Activated CD4-positive, alpha-beta T cell treated with anti-CD3 and anti-CD28 coated beads, Interleukin-2, amount 50 U/mL, for 24 hours (primary cell): ENCODE data around the gene PI4KB.

Experiments used
- DNase-seq, 2 donors: peaks; one replicate each; pipeline ENCODE4 v3.0.0-alpha.2; 2020; ENCODE audit warnings: low read depth in 1 of 2, low spot score in 1 of 2

The PI4KB gene

DNA sequence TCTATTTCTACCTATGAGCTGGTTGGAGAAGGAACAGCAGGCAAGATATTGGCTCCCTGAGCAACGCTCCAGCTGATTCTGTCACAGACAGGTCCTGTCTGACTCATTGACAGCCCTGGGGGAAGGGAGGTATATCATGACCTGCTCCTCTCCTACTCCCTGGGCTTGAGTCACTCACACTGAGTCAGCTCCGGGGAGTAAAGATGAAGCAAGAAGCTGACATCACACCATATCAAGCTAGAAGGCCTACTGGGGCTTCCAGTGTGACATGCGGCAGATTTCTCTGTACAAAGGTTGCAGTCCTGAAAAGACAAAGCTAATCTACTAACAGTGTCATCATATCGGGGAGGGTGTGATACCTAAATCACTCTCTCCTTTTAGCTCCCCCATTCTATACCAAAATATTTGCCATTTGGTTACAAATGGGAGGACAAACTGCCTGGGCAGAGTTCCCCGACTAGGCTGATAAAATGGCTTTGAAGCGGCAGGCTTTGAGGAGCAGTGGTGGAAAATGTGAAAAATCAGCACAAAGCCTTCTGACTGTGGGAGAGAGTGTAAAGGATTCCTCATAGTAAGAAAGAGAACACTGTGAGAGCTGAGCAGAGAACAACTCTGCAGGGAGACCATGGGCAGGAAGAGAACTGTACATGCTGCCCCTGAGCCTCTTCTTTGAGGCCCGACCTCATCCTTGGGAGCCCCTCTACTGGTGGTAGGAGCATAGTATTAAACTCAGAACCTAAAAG lies 15.5 kb downstream of the PI4KB start:
- DNase-seq: peak; percentile 40 to 90

DNA sequence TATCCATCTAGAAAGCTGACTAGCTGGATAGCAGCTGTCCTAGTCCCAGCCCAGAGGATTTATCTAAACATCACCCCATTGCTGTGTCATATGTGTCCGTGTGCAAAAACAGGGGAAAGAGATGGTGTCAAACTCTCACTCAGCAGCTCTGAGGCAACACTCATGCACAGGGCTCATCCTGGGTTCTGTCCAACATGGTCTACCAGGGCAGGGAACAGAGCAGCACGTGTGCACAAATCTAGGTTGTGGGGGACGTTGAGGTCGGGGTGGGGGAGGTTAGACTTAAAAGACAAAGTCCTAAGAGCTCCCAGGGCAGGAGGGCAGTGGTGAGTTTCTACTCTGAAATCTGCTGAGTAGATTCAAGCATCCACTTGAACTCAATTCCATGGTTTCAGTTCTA lies 16.2 kb downstream of the PI4KB start:
- no peak for DNase-seq

DNA sequence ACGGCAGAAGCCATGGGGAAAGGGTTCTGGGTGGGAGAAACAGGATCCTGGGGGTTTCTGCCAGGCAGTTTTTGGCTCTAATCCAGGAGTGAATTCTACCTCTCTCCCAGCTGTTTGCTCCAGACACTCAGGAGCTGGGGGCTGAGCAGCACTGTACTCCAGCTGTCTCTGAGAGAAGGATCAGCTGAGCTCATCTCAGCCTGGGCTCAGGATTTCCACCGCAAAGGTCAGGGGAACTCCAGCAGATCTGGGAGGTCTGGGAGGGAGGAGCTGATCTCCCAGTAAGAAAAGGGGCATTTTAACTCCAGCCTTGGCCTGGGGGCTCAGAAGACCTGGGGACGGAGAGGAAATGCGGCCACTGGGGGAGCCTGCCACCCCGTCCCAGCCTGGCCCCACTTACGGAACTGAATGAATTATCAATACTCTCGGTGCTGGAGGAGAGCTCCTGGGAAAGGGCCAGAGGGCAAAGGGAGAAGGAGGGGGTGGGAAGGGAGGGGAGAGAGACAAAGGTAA lies 17.3 kb downstream of the PI4KB start:
- no peak for DNase-seq

DNA sequence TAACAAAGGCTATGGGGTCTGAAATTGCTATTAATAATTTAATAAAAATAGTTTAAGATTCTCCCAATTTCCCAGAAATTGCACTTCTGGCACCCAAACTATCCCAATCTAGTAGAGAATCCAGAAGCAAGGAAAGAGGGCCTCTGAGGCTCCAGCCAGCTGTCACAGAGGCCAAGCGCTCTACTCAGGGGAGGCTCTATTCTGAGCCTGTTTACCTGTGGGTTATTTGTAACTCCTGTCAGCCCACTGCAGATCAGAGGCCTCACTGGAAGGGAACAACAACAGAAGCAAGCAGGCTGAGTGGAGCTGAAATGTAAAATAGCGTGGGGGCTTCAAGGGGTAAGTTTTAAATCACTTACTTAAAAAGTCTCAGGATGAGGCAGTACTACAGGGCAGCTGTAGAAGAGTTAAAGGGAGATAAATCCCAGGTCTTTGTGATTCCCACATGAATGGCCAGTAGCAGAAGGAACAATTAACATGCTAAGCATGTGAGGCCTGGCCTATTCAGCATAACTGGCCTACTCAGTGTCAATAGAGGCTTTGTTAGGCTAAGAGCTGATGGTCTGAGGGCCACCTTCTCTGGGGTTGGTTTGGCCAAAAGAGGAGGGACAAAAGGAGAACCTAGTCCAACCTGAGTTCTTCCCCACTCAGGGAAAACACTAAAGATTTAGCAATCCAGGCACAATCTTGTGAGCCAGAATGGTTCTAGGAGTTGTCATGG lies 32.3 kb downstream of the PI4KB start:
- no peak for DNase-seq

DNA sequence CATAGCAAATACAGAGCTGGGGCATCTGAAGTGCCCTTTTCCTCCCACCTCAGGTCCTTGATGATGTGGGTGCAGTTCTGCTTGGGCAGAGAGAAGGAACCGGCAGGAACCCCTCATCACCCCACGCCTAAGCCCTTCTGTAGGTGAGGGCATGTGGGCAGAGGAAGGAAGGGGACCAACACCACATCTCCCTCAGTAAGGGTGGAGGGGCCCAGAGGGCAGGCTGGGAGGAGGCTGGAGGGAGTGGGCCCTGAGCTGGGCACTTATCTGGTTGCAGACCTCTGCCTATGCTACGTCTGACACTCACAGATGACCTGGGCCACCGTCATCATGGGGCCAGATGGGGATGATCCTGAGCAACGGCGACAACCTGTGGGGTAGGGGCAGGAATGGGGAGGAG lies 34.1 kb downstream of the PI4KB start:
- DNase-seq: no peak

DNA sequence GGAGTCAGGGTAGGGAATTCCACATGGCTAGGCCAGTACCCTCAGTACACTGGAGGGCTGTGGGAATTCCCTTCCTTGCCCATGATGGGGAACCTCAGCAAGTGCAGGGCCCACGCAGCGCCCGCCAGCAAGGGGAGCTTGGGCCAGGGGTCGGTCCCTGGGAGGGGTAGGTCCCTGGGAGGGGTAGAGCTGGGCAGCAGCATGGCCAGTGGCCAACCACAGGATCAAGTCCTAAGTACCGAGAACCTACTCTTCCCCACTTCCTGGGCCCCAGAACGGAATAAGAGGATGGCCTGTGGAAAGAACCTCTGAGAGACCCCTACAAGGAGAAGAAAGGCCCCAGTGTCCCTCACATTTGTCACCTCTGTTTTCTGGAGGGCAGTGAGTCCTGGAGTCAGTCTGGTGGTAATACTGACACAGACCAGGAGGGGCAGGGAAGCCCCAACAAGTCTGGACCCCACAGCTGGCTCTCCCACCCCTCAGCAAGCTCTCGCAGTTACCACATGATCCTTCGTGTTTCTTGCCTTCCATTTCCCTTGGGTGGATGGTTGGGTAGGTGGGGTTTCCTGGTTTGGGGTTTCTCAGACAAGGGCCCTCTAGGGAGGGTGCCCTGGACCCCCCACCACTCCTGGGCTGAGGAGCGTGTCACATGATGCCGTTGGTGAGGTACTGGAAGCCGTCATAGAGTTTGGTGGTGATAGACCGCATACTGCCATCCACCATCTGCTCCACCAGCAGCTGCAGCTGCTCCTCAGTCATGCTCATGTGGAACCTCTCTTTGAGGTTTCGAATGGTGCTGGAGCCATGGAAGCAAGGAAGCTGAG lies 34.8 kb downstream of the PI4KB start:
- DNase-seq: no peak

DNA sequence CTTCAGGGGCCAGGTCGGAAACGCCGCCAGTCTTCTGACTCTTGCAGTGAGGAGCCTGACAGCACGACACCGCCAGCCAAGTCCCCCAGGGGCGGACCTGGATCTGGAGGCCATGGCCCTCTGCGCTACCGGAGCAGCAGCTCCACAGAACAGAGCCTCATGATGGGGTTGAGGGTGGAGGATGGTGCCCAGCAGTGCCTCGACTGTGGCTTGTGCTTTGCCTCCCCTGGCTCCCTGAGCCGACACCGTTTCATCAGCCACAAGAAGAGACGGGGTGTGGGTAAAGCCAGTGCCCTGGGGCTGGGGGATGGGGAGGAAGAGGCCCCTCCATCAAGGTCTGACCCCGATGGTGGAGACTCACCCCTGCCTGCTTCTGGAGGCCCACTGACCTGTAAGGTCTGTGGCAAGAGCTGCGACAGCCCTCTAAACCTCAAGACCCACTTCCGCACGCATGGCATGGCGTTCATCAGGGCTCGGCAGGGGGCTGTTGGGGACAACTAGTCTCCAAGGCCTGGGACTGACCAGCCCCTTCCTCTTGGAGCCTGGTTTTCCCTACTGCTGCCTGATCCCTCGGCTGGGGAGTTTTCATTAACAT lies 36.4 kb downstream of the PI4KB start:
- no peak for DNase-seq

DNA sequence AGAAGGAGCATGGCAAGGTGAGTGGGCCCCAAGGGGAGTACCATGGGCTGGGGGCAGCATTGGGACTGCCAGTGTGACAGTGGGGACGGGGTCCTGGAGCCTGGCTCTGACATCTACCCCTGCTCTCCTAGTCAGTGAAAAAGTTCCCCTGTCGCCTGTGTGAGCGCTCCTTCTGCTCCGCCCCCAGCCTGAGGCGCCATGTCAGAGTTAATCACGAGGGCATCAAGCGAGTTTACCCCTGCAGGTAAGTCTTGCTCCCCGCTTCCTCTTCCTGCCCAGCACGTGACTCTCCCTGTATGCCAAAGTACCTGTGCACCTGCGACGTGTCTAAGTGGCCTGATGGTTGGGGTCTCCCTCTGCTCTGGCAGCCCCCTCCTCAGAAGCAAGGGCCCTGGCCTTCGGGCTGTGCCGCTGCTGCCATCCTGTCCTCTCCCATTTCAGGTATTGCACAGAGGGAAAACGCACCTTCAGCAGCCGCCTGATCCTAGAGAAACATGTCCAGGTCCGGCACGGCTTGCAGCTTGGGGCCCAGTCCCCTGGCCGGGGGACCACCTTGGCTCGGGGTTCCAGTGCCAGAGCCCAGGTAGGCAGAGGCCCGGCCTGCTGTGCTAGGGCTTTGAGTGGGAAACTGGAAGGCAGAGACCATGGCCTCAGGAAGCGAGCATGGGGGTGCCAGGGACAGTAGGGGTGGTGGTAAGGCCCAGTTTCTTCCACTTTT lies 37.1 kb downstream of the PI4KB start:
- DNase-seq: no peak

DNA sequence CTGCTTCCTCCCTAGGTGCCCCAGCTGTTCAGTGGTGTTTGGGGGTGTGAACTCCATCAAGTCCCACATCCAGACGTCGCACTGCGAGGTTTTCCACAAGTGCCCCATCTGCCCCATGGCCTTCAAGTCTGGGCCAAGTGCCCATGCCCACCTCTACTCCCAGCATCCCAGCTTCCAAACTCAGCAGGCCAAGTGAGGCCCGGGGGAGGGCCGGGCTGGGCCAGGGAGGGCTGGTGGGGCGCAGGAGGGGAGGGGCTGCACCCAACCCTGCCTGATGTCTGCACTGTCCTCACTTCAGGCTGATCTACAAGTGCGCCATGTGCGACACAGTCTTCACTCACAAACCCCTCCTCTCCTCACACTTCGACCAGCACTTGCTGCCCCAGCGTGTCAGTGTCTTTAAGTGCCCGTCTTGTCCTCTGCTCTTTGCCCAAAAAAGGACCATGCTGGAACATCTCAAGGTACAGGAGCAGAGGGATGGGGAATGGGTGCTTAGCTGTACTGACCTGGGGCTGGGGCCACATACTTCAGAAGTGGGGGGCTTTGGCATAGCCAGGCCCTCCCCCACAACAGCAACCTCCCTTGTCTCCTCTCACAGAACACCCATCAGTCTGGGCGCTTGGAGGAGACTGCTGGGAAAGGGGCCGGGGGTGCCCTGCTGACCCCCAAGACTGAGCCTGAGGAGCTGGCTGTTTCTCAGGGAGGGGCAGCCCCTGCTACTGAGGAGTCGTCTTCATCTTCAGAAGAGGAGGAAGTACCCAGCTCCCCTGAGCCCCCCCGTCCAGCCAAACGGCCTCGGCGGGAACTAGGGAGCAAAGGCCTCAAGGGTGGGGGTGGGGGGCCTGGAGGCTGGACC lies 37.9 kb downstream of the PI4KB start:
- no peak for DNase-seq

DNA sequence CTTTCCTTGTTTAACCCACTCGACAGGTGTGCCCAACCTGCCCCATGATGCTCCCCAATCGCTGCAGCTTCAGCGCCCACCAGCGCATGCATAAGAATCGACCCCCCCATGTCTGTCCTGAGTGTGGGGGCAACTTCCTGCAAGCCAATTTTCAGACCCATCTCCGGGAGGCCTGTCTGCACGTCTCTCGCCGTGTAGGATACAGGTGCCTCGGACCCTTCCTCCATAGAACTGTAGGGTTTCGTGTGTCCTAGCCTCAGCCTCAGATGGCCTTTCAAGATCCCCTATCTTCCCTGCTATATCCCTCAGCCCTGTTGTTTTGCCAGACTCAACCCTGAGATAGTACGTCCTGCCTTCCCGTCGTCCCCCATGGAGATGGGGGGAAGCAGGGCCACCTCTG lies 38.7 kb downstream of the PI4KB start:
- no peak for DNase-seq

DNA sequence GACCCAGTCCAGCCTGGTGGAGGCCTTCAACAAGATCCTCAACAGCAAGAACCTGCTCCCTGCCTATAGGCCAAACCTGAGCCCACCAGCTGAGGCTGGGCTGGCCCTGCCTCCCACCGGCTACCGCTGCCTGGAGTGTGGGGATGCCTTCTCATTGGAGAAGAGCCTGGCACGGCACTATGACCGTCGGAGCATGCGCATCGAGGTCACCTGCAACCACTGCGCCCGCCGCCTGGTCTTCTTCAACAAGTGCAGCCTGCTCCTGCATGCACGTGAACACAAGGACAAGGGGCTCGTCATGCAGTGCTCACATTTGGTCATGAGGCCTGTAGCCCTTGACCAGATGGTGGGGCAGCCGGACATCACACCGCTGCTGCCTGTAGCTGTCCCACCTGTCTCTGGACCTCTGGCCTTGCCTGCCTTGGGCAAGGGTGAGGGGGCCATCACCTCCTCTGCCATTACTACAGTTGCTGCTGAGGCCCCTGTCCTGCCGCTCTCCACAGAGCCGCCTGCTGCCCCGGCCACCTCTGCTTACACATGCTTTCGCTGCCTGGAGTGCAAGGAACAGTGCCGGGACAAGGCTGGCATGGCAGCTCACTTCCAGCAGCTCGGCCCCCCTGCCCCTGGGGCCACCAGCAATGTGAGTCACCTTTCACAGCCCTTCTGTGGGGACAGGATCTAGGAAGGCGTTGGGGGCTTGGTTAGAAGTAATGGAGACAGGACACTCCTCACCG lies 39.3 kb downstream of the PI4KB start:
- no peak for DNase-seq

DNA sequence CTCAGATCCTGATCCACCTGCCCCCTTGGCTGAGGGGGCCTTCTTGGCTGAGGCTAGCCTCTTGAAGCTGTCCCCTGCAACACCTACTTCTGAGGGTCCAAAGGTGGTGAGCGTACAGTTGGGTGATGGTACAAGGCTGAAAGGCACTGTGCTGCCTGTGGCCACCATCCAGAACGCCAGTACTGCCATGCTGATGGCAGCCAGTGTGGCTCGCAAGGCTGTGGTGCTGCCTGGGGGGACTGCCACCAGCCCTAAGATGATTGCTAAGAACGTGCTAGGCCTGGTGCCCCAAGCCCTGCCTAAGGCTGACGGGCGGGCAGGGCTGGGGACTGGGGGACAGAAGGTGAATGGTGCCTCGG lies 39.9 kb downstream of the PI4KB start:
- DNase-seq: no peak

DNA sequence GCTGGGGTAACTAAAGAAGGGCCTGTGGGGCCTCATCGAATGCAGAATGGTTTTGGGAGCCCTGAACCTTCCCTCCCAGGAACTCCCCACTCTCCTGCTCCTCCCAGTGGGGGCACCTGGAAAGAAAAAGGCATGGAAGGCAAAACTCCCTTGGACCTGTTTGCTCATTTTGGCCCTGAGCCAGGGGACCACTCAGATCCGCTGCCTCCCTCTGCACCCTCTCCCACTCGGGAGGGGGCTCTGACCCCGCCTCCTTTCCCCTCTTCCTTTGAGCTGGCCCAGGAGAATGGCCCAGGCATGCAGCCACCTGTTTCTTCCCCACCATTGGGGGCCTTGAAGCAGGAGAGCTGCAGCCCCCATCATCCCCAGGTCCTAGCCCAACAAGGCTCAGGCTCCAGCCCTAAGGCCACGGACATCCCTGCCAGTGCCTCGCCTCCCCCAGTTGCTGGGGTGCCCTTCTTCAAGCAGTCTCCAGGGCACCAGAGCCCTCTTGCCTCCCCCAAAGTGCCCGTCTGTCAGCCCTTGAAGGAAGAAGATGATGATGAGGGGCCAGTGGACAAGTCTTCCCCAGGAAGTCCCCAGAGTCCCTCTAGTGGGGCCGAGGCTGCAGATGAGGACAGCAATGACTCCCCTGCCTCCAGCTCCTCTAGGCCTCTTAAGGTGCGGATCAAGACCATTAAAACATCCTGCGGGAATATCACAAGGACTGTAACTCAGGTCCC lies 40.4 kb downstream of the PI4KB start:
- no peak for DNase-seq

DNA sequence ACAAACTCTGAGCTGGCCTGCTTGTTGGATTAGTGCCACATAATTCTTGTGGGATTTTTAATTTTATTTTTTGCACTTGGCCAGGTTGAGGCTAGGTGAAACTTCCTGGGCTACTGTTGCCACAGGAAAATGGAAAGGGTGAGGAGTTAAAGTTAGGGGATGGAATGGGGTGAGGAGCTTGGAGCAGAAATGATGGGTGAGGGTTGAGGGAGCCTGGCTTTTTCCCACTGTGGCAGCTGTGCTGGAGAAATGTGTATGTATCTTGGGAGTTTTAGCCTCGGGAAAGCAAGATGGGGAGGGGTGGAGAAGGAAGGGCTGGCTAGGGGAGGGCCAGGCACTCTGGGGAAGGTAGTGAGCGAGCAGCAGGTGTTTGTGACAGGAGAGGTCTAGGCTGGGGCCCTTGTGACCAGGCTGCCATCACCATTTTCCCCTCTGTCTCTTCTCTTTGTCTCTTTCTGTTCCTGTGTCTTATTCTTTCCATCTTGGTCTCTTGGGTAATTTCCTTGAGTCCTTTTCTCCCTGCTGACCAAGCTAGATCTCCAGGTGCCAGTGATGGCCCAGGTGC lies 43.1 kb downstream of the PI4KB start:
- DNase-seq: no peak

DNA sequence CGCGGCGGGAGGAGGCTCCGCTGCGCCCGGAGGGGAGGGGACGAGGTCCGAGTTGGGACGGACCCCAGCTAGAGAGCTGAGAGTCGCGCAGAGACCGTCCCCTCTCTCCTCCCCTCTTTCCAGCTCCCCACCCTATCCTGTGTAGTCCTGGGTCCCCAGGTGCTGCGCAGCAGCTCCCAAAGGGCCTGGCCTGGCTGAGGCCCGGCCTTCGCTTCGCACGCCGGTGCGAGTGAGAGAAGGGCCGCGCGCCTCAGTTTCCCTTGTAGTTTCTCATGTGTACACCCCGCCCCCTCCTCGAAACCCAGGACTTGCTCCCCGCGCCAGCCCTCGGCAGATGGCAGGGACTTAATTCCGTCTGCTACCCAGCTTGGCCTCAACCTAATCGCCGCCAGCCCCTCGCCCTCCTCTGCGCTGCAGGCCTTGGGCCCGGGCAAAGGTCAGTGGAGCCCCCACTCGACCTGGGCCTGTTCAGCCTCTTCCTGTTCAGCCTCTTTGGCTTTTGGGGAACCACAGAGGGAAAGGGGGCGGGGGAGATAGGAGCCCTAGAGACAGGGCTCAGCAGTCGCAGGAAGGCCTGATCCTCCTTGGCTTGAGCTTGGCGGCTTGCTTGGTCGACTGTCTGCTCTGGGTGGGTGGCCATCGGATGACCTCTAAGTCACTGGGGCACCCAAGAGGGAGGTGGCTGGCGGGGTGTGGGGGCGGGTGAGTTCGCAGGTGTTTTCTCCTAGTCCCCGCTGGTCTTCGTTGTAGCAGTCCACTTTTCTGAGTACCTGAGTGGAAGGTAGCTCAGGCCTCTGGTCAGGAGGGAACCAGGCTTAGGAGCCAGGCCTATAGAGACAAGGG lies 44.1 kb downstream of the PI4KB start:
- DNase-seq: no peak

DNA sequence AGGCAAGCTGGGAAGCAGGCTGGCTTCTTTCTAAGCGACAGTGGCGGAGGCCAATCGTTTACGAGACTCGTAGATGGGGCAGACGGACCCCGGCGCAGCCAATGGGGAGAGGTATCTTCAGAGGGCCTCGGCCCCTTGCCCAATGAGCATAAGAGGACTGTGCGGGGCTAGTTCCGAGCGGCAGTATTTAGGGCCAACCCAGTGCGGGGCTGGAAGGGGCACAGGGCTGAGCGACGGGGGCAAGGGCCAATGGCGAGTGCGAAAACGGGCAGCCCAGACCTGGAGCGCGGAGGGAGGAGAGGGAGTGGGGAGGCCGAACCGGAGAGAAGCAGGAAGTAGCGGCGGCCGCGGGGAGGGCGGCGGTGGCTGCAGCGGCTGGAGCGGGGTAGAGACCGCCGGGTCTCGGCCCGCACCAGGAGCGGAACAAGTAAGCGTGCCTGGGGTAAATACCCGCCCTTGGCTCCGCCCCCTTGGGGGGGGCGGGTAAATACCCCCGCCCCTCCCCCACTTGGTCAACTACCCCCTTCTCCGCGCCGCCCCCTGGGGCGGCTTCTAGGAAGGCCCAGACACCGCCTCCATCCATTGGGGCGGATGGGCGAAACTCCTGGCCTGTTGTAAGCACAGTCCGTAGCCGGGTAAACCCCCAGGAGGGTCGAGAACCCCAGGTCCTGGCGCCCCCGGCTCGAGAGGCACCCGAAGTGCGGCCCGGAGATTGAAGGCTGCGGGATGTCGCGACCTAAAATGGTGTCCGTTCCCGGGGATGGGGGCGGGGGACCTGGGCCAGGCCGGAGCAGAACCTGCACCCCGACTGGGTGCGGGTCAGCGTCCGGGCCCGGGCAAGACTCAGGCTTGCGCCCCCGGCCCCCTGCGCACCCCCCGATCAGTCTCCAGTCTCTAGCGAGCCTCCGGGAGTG lies 45.0 kb downstream of the PI4KB start, which contains the start of gene ZNF687:
TSS of gene ZNF687 (plus strand) at position 331 of the 914 bp plus-strand sequence. CDS start 3,993 bp downstream, outside the sequence.
- peak; percentile 89 to 98 for DNase-seq
